ENCODE measurements around the gene WDFY2.

- no peak for TF ChIP-seq SP1 (IDR thresholded peaks at IDR 0.05)
- no peak for TF ChIP-seq SUZ12 (IDR thresholded peaks at IDR 0.05)
- no peak for TF ChIP-seq BHLHE40 (IDR thresholded peaks at IDR 0.05; ENCODE audit: borderline replicate concordance)
- TF ChIP-seq FOXM1 (IDR thresholded peaks at IDR 0.05; ENCODE audit: borderline replicate concordance), result no peak
- TF ChIP-seq ARNT (IDR thresholded peaks at IDR 0.05), result no peak
- no peak for TF ChIP-seq ZNF384 (IDR thresholded peaks at IDR 0.05)
- no peak for TF ChIP-seq NFRKB (IDR thresholded peaks at IDR 0.05)
- no peak for TF ChIP-seq HDGF (IDR thresholded peaks at IDR 0.05; ENCODE audit: borderline replicate concordance)
Observed at GRCh38 chr13:51687947-51688714, 103.9 kb downstream of the WDFY2 start.
